Effector CD4-positive, alpha-beta T cell (primary cell): ENCODE results near the gene ZBTB46.
"Not testable (repeated sequence)": the region's sequence is repeated elsewhere in the genome, so short reads cannot be mapped to it uniquely, and the experiment has no call there.

ENCODE experiments used
- DNase-seq: peaks from one replicate; pipeline ENCODE4 v3.0.0-alpha.2; 2020

The ZBTB46 gene

DNA sequence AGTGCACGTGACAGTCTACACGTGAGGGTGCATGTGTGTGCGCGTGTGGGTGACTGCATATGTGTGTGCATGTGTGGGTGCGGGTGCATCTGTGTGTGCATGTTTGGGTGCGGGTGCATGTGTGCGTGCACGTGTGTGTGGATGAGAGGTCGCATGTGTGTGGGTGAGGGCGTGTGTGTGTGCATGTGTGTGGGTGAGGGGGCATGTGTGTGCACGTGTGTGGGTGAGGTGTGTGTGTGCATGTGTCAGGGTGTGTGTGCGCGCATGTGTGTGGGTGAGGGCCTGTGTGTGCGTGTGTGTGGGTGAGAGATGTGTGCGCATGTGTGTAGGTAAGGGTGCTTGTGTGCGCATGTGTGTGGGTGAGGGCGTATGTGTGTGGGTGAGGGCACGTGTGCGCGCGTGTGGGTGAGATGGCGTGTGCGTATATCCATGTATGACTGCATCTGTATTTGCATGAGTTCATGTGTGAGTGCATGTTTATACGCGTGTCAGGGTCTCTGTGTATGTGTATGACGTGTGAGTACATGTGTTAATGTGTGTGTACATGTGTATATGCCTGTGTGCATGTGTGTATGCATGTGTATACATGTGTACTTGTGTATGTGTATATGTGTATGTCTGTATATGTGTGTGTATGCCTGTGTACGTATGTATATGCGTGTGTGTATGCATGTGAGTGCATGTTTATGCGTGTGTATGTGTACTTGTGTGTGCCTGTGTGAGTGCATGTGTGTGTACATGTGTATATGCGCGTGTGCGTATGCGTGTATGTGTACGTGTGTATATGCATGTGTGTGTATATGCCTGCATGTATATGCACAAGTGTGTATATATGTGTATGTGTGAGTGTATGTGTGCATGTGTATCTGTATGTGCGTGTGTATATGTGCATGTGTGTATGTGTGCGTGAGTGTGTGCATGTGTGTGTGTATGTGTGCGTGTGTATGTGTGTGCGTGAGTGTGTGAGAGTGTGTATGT is 98.7 kb downstream of the ZBTB46 start:
- DNase-seq = no peak

DNA sequence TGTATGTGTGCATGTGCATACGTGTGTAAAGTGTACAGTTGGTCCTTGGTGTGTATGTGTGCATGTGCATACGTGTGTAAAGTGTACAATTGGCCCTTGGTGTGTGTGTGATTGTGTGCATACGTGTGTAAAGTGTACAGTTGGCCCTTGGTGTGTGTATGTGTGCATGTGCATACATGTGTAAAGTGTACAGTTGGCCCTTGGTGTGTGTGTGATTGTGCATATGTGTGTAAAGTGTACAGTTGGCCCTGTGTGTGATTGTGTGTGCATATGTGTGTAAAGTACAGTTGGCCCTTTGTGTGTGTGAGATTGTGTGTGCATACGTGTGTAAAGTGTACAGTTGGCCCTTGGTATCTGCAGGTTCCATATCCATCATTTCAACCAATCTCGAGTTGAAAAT is 99.7 kb downstream of the ZBTB46 start:
- DNase-seq = no peak

GRCh38 chr20:63730189-63730733 is 100.8 kb downstream of the ZBTB46 start:
- not testable (repeated sequence) for DNase-seq

- not testable (repeated sequence) for DNase-seq
These were observed 108.0 kb downstream of the ZBTB46 start for GRCh38 chr20:63722967-63723622.

- no peak for DNase-seq
These were observed 112.1 kb downstream of the ZBTB46 start for GRCh38 chr20:63718996-63719395.

GRCh38 chr20:63714858-63715257 is 116.2 kb downstream of the ZBTB46 start:
- no peak for DNase-seq

DNA sequence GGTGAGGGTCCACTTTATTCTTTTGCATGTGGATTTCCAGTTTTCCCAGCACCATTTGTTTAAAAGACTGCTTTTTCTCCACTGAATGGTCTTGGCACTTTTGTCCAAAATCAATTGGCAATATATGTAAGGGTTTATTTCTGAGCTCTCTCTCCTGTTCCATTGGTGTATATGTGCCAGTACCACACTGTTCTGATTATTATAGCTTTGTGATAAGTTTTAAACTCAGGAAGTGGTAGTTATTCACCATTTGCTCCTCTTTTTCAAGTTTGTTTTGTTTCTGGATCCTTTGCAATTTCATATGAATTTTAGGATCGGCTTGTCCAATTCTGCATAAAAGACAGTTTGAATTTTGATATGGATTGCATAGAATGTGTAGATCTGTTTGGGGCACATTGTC is 118.9 kb downstream of the ZBTB46 start:
- no peak for DNase-seq

DNA sequence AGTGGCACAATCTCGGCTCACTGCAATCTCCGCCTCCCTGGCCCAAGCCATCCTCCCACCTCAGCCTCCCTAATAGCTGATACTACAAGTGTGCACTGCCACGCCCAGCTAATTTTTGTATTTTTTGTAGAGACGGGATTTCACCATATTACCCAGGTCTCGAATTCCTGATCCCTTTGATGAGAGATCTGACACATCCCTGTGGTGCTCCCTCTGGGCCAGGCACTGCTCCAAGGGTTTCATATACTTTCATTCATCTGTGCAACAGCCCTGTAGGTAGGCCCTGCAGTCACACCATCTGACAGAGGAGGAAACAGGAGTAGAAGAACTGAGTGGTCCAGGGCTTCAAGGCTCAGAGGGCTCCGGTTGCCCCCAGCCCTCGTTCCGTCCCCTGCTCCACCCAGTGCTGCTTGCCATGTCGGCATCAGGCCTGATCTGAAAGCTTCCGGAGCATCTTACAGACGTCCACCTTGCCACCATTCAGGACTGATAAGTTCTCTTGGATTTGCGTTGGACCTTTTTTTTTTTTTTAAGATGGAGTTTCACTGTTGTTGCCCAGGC is 119.9 kb downstream of the ZBTB46 start:
- no peak for DNase-seq

DNA sequence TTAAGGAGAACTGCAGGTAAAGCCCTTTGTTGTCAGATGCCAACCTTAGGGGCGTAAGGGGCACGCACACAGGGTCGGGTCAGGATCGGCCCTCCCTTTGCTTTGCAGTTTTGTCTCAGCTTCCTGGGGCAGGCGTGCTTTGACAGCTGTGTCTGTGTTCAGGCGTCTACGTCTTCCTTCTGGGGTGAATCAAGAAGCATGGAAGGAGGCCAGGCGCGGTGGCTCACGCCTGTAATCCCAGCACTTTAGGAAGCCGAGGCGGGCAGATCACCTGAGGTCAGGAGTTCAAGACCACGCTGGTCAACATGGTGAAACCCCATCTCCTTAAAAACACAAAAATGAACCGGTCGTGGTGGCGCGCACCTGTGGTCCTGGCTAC is 121.9 kb downstream of the ZBTB46 start:
- no peak for DNase-seq

DNA sequence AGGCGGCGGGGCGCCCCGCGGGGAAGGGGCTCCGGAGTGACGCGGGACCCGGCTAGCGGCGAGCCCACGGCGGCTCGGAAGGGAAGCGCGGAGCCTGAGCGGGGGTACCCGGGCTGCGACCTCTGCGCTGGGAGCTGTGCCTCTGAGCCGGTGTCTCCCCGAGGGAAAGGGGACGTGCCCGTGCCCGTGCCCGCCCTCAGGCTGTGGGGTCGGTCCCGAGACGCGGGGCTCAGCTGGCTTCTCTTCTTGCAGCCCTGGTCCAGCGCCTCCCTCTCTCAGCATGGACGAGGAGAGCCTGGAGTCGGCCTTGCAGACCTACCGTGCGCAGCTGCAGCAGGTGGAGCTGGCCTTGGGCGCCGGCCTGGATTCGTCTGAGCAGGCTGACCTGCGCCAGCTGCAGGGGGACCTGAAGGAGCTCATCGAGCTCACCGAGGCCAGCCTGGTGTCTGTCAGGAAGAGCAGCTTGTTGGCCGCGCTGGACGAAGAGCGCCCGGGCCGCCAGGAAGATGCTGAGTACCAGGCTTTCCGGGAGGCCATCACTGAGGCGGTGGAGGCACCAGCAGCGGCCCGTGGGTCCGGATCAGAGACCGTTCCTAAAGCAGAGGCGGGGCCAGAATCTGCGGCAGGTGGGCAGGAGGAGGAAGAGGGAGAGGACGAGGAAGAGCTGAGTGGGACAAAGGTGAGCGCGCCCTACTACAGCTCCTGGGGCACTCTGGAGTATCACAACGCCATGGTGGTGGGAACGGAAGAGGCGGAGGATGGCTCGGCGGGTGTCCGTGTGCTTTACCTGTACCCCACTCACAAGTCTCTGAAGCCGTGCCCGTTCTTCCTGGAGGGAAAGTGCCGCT is 122.5 kb downstream of the ZBTB46 start:
- no peak for DNase-seq

DNA sequence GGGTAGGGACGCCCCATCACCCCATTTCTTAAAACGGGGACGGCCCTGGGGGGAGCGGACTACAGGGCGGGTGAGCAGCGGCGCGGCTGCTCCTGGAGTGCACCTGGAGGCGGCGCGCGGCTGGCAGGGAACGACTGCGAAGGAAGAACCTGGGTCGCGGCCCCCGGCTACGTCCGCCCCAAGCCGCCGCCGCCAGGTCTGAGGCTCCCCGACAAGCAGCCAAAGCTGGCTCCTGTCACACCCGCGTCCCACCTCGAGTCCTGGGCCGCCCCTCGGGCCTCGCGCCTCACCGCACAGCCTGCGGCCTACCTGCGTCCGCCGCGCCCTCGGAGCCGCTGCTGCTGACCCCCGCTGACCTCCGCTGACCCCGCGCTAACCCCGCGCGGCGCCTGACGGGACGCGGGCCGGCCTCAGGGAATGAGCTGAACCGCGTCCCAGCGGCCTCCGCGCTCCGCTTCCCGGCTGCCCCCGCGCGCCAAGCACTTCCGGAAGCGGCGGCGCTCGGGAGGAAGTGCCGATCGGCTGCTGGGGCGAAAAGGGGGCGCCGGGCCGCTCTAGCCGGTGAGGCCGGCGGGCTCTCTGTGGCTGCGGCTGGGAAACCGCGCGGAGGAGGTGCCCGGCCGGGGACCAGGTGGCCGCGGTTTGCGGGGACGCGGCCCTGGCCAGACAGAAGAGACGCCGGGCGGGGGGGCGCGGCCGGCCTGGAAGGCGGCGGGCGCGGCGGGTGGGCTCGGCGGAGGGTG is 123.3 kb downstream of the ZBTB46 start, which contains the start of the genes ARFRP1 and ZGPAT:
TSS of gene ARFRP1 (minus strand) at position 419 of the 743 bp plus-strand sequence. CDS start 885 bp downstream, outside the sequence.
TSS of gene ZGPAT (plus strand) at position 482 of the 743 bp plus-strand sequence. CDS start 542 bp downstream, outside the sequence.
- DNase-seq = peak; percentile 82

DNA sequence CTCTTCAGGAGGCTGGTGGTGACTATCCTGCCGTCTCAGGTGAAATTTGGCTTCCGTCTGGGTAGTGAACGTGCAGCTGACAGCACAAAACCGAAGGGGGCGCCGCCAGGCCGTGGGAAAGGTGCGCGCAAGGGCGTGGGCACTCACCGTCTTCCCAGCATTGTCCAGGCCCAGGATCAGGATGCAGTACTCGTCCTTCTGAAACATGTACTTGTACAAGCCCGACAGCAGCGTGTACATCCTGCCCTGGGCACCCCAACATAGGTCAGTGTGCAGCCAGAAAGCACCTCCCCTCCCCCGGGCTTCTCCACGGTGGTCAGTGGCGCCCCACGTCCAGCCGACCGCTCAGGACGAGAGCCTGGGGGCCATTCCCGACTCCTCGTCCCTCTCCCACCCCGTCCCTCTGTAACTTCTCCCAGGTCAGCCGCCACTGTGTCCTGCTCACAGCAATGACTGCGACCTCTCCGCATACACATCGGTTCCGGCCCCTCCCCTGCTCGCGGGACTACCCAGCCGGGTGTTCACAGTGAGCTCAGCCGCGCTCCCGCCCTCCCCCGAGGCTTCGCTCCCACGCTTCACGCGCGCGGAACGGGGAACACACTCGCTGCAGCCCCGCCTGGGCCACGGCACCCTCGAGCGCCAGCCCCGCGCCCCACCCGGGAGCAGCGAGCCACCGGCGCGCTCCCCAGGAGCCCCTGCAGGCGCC is 124.1 kb downstream of the ZBTB46 start:
- DNase-seq = peak; percentile 54

- DNase-seq = no peak
These were observed 124.9 kb downstream of the ZBTB46 start for GRCh38 chr20:63706027-63706695.

DNA sequence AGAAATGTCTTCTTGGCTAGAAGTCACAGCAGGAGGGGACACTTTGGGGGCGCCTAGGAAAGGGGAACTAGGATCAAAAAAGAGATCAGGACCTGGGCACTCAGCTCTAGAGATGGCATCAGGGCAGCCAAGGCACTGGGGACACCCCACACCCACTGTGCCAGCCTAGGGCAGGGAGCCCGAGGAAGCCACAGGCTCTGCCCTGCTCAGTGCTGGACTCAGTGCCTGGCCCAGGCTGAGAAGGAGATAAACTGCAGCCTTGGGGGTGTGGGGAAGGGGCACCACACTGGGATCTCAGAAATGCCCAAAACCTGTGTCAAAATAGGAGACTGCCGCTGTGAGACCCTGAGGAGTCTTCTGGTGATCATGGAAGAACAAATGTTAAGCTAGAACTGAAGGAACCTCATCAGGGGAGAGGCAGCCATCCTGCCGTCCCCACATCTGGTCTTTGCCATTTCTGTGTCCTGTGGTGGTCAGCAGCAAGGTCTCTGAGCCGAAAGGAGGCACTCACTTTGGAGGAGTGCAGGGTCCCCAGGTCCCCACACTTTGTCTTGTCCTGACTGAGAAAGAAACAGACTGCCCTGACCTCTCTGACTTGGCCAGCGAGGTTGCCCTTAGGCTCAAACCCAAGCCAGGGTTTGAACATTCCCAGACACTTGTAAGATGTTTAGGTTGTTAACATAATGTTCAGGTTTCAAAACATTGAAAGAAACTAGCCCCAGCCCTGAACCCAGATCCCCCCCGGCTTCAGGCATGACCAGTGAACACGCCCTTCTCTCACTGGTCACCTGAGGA is 125.6 kb downstream of the ZBTB46 start:
- DNase-seq = no peak

DNA sequence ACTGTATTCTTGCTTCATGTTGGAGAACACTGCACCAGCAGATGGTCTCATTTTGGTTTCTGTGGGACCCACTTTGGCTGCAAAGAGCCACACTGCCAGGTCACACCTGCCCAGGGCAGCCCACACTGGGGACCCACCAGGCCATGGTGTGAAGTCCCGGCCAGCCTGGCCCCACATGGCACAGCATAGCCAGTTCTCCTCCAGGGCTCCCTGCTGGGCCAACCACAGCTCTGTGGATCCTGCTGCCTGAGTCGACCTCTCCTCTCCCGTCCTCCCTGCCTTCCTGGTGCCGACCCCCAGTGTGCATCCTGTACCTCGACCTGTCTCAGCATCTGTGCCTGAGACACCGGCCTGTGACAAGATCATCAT is 126.3 kb downstream of the ZBTB46 start:
- no peak for DNase-seq

- no peak for DNase-seq
These were observed 126.9 kb downstream of the ZBTB46 start for GRCh38 chr20:63703976-63704748.

DNA sequence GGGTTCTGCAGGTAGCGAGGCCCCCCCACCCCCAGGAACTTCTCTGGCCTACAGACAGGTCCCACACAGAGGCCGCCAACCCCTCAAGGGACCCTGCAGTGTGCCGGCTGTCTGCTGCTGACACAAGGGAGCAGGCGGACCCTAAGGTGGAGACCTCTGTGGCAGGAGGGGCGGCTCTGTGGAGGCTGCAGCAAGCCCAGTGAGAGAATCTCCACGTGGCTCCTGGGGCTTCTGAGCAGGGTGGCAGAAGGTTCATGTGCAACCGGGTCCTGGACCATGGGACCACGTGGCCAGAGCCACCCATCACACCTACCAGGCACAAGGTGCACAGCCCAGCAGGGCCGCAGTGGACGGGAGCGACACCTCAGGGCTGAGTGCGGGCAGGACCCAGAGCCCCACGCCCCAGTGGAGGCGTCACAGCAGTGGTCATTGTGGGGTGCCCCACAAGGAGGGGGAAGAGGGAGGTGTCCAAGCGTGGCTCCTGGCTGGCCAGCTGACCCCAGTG is 127.5 kb downstream of the ZBTB46 start:
- no peak for DNase-seq

GRCh38 chr20:63702751-63703470 is 128.2 kb downstream of the ZBTB46 start:
- no peak for DNase-seq
